Omental fat pad (tissue), 4 donors: ENCODE data around the gene CCDC107. TPM values are rescaled to one million over a fixed set of nuclear protein-coding genes. Genes with fewer than 3 reads are reported as not detected.
A peak's percentile ranks its signal among the peaks of the same experiment; 100 is the strongest.

Experiments
- ATAC-seq: fragments of 150-250 bp; one replicate; pipeline ENCODE4 v1.9.1; 2016; ENCODE audit warnings: mild to moderate bottlenecking, moderate library complexity; ENCODE audit not compliant: low FRiP score
- DNase-seq: peaks from one replicate; pipeline ENCODE4 v3.0.0-alpha.2; 2019; ENCODE audit warnings: low spot score
- small RNA-seq: library from RNA; depleted of rRNA; stranded (forward); fragments of <200 nt; gene quantifications from one replicate; pipeline ENCODE3, GENCODE V24; 2016
- total RNA-seq, 4 donors: library from RNA; depleted of rRNA; stranded (reverse); fragments of >200 nt; gene quantifications; one replicate each; pipeline ENCODE4 v1.1.0, GENCODE V29; 2016
- TF ChIP-seq, protein P1 (sequence below), 3 donors: fragments of 450-650 bp; IDR thresholded peaks; one replicate each; pipeline ENCODE4 v1.5.1; 2016 to 2017; ENCODE audit warnings: antibody characterized with exemption in 3 of 3, mild to moderate bottlenecking in 3 of 3, moderate library complexity in 2 of 3

Gene CCDC107
- total RNA-seq, 4 donors from 2014 or later = 35.8 to 108 (median 52.5) TPM

DNA sequence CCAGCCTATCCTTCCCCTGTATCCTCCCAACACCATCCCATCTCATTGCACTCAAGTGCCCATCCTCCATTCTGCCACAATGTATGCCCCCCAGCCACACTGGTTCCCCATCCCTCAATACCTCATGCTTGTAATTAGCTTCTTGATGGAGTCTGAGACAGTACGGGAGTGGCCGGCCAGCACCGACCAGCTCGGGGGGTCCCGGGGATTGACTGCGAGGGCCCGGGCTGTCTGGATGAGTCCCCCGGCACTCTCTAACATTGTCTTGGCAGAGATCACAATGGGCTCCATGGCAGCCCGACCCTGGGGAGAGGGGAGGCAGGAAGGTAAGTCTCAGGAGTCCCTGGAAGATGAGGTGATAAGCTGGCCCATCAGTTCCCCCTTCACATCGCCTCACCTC is 48.9 kb downstream of the CCDC107 start:
- peak; percentile 22 for ATAC-seq
- TF ChIP-seq, protein P1, sequence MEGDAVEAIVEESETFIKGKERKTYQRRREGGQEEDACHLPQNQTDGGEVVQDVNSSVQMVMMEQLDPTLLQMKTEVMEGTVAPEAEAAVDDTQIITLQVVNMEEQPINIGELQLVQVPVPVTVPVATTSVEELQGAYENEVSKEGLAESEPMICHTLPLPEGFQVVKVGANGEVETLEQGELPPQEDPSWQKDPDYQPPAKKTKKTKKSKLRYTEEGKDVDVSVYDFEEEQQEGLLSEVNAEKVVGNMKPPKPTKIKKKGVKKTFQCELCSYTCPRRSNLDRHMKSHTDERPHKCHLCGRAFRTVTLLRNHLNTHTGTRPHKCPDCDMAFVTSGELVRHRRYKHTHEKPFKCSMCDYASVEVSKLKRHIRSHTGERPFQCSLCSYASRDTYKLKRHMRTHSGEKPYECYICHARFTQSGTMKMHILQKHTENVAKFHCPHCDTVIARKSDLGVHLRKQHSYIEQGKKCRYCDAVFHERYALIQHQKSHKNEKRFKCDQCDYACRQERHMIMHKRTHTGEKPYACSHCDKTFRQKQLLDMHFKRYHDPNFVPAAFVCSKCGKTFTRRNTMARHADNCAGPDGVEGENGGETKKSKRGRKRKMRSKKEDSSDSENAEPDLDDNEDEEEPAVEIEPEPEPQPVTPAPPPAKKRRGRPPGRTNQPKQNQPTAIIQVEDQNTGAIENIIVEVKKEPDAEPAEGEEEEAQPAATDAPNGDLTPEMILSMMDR (IDR thresholded peaks at IDR 0.05) = no peak
- no peak for DNase-seq

DNA sequence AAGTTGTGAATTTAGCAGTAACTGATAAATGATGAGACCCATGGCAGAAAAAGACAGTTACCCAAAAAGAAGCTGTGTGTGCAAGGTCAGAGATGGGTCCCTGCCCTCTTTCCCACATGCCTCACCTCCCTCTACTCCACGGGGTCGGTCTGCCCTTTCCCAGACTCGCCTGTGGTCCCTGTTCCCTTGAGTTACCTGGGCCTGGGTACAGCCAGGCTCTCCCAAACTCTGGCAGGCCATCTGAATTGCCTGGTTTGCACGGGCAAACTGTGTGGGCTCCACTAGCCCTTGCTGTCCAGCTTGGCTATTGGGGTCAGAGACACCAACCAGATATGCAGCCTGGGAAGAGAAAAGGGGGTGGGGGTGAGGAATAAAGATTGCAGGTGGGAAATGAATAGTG is 50.1 kb downstream of the CCDC107 start:
- TF ChIP-seq, protein P1 (IDR thresholded peaks at IDR 0.05) = no peak
- no peak for ATAC-seq
- no peak for DNase-seq

DNA sequence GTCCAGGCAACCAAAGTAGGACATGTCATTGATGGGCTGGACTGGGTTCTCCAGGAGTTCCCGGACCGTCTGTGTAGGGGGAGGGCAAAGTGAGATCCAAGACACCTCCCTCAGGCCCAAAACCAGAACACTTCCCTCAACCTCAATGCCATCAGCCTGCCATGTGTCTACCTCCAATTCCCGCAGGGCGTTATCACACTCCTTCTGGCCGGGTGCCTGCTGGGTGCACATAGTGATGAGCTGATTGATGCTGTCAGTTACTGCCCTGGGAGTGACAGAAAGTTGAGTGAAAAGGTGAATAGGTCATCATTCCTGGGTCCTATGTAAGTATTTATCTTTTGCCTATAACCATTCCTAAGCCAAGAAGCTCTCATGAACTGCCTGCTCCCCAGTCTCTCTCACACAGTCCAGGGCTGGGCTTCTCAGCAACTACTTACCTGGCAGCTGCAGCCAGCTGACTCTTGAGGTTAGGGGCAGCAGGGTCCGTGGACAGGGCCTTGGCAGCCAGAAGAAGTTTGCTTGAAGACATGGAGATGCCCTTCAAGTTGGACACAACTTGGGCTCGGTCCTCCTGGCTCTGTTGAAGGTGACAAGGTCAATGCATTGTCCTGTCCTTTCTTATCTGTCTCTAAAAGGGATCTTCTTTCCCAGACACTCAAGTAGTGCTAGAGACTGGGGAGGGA is 52.9 kb downstream of the CCDC107 start:
- no peak for DNase-seq
- TF ChIP-seq, protein P1 (IDR thresholded peaks at IDR 0.05) = no peak
- no peak for ATAC-seq

Small RNAs within 50 kb of the gene (small RNA-seq; reads per million reads assigned to genes)
- gene RMRP = not detected
- not detected for gene RN7SL22P

Other genes with a start within 250 kb of the CCDC107 start
- 10 to 100 TPM; 12.2 to 23.5 (median 21.1) TPM for gene RUSC2, start 168.2 kb upstream of the CCDC107 start, total RNA-seq
- 10 to 100 TPM; 29.6 to 53.0 (median 36.5) TPM for gene TESK1, start 53.0 kb upstream of the CCDC107 start, total RNA-seq
- gene CD72, start 39.9 kb upstream of the CCDC107 start, total RNA-seq = 10 to 100 TPM in 1 of 4 donors, 1 to 10 TPM in 3; 1.6 to 15.5 (median 4.9) TPM
- 1 to 10 TPM in 3 of 4 donors, under 1 TPM in 1; 0.74 to 5.2 (median 1.1) TPM for gene SIT1, start 7.4 kb upstream of the CCDC107 start, total RNA-seq
- 1,000 to 10,000 TPM in 3 of 4 donors, 100 to 1,000 TPM in 1; 841 to 3,200 (median 2,180) TPM for gene RMRP, start 273 bp upstream of the CCDC107 start, total RNA-seq
- gene ARHGEF39, start 6.9 kb downstream of the CCDC107 start, total RNA-seq = 1 to 10 TPM in 1 of 4 donors, under 1 TPM in 2, not detected in 1; 0.36 to 2.8 (median 0.65) TPM
- 10 to 100 TPM in 1 of 4 donors, 1 to 10 TPM in 1, under 1 TPM in 1, not detected in 1; 0.82 to 35.4 (median 2.0) TPM for gene CA9, start 15.6 kb downstream of the CCDC107 start, total RNA-seq
- gene TPM2, start 31.6 kb downstream of the CCDC107 start, total RNA-seq = 100 to 1,000 TPM; 150 to 301 (median 237) TPM
- gene TLN1, start 73.9 kb downstream of the CCDC107 start, total RNA-seq = 100 to 1,000 TPM; 301 to 553 (median 412) TPM
- 10 to 100 TPM; 43.2 to 48.3 (median 45.8) TPM for gene CREB3, start 74.4 kb downstream of the CCDC107 start, total RNA-seq
- gene GBA2, start 90.9 kb downstream of the CCDC107 start, total RNA-seq = 10 to 100 TPM; 33.7 to 94.7 (median 57.9) TPM
- gene RGP1, start 91.0 kb downstream of the CCDC107 start, total RNA-seq = 10 to 100 TPM; 12.7 to 19.2 (median 17.5) TPM
- gene MSMP, start 96.0 kb downstream of the CCDC107 start, total RNA-seq = not detected
- gene NPR2, start 133.3 kb downstream of the CCDC107 start, total RNA-seq = 10 to 100 TPM; 13.7 to 28.2 (median 24.3) TPM
- 1 to 10 TPM in 2 of 4 donors, under 1 TPM in 1, not detected in 1; 0.65 to 2.8 (median 2.0) TPM for gene SPAG8, start 154.0 kb downstream of the CCDC107 start, total RNA-seq
- 10 to 100 TPM; 19.8 to 49.7 (median 40.6) TPM for gene HINT2, start 156.8 kb downstream of the CCDC107 start, total RNA-seq
- gene FAM221B, start 170.4 kb downstream of the CCDC107 start, total RNA-seq = not detected
- gene TMEM8B, start 170.9 kb downstream of the CCDC107 start, total RNA-seq = 10 to 100 TPM in 1 of 4 donors, 1 to 10 TPM in 3; 2.7 to 13.2 (median 4.6) TPM
- not detected for gene OR13J1, start 212.1 kb downstream of the CCDC107 start, total RNA-seq
- 10 to 100 TPM in 2 of 4 donors, 1 to 10 TPM in 2; 5.1 to 17.5 (median 11.3) TPM for gene HRCT1, start 247.9 kb downstream of the CCDC107 start, total RNA-seq